Activated T-helper 1 cell treated with anti-CD3 and anti-CD28 coated beads, Interleukin-12 subunit alpha, Interleukin-12 subunit beta, Interleukin-2, Interleukin-4 antibody, amounts not matched to agents 30 ng/mL and 10 ng/mL and 1 ng/mL, durations not matched to agents 14 hours and 24 hours and 36 hours (primary cell): ENCODE data around the gene DHX8. TPM values are rescaled to one million over a fixed set of nuclear protein-coding genes. Genes with fewer than 3 reads are reported as not detected.
"Not testable (repeated sequence)": the region's sequence is repeated elsewhere in the genome, so short reads cannot be mapped to it uniquely, and the experiment has no call there.

ENCODE experiments used
- DNase-seq: peaks from one replicate; pipeline ENCODE4 v3.0.0; 2021; ENCODE audit warnings: low spot score
- H3K27ac Mint-ChIP-seq: one replicate; pipeline ENCODE4 v1.8.0; 2021; ENCODE audit warnings: mild to moderate bottlenecking, mixed read lengths
- H3K27me3 Mint-ChIP-seq: one replicate; pipeline ENCODE4 v1.8.0; 2022; ENCODE audit warnings: mild to moderate bottlenecking, moderate library complexity, mixed read lengths; ENCODE audit not compliant: insufficient read depth
- H3K36me3 Mint-ChIP-seq: one replicate; pipeline ENCODE4 v1.8.0; 2021; ENCODE audit warnings: low read depth, mixed read lengths
- H3K4me1 Mint-ChIP-seq: one replicate; pipeline ENCODE4 v1.8.0; 2021; ENCODE audit warnings: low read depth, mixed read lengths
- H3K4me3 Mint-ChIP-seq: one replicate; pipeline ENCODE4 v1.8.0; 2021; ENCODE audit warnings: mild to moderate bottlenecking, moderate library complexity, mixed read lengths
- H3K9me3 Mint-ChIP-seq: one replicate; pipeline ENCODE4 v1.8.0; 2021; ENCODE audit warnings: mixed read lengths
- intact Hi-C: fragments of 100-400 bp; cut with micrococcal nuclease; formaldehyde crosslinking; loops from one replicate; pipeline ENCODE4 v1.15.1; 2024
- total RNA-seq: library from RNA; stranded (reverse); gene quantifications from 2 replicates; pipeline ENCODE4 v1.2.3, GENCODE V29; 2022

Gene DHX8
- total RNA-seq, 1 donor from 2014 or later: 57.0 TPM

DNA sequence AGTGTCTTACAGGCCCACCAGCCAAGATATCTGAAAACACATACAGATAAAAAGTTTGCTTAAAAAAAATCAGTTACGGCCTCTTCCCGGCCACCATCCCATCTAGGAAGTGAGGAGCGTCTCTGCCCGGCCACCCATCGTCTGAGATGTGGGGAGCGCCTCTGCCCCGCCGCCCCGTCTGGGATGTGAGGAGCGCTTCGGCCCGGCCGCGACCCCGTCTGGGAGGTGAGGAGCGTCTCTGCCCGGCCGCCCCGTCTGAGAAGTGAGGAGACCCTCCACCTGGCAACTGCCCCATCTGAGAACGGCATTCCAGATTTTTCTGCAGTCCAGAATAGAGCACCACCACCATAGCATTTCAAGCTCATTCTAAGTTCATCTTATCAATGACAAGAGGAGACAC lies 33.0 kb upstream of the DHX8 start:
- H3K4me3 Mint-ChIP-seq, intact Hi-C loops: not testable (repeated sequence)
- H3K27me3 Mint-ChIP-seq: peaks cover 11% of the 10 kb centered on the region

DNA sequence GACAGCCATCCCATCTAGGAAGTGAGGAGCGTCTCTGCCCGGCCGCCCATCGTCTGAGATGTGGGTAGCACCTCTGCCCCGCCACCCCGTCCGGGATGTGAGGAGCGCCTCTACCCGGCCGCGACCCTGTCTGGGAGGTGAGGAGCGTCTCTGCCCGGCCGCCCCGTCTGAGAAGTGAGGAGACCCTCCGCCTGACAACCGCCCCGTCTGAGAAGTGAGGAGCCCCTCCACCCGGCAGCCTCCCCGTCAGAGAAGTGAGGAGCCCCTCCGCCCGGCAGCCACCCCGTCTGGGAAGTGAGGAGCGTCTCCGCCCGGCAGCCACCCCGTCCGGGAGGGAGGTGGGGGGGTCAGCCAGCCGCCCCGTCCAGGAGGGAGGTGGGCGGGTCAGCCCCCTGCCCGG lies 32.0 kb upstream of the DHX8 start:
- H3K9me3 Mint-ChIP-seq, H3K4me1 Mint-ChIP-seq, H3K36me3 Mint-ChIP-seq, H3K27ac Mint-ChIP-seq, DNase-seq, intact Hi-C loops, H3K4me3 Mint-ChIP-seq: not testable (repeated sequence)
- H3K27me3 Mint-ChIP-seq: peaks cover 13% of the 10 kb centered on the region

More for the DNA sequence above, 33.0 kb upstream of the DHX8 start:
- H3K9me3 Mint-ChIP-seq, H3K27ac Mint-ChIP-seq, H3K4me1 Mint-ChIP-seq, DNase-seq, H3K36me3 Mint-ChIP-seq: not testable (repeated sequence)

DNA sequence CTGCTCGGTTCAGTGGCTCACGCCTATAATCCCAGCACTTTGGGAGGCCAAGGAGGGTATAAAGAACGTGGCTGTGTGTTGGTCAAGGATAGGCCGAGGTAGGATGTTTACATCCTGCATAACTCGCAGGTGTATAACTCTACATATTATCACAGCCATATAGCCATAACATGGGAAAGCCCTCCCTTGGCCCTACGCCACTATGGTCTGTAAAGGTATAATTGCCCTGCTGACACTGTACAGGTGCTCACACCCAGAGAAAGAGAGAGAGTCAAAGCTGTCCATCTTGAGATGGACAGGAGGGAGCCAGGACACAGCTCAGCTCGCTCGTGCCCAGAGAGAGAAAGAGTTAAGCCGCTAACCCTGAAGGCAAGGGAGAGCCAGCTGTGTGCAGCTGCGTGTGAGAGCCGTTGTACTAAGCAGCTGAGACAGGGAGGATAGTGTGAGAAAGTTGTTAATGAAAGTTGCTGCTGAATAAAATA lies 30.4 kb upstream of the DHX8 start:
- H3K4me3 Mint-ChIP-seq: no peak overlapping the region
- H3K36me3 Mint-ChIP-seq: no peaks in the 10 kb centered on the region
- no peaks in the 10 kb centered on the region for H3K4me1 Mint-ChIP-seq
- no peaks in the 10 kb centered on the region for H3K9me3 Mint-ChIP-seq
- DNase-seq: no peak
- peaks cover 13% of the 10 kb centered on the region for H3K27me3 Mint-ChIP-seq
- H3K27ac Mint-ChIP-seq: no peak overlapping the region
- intact Hi-C loops: no loop called here

DNA sequence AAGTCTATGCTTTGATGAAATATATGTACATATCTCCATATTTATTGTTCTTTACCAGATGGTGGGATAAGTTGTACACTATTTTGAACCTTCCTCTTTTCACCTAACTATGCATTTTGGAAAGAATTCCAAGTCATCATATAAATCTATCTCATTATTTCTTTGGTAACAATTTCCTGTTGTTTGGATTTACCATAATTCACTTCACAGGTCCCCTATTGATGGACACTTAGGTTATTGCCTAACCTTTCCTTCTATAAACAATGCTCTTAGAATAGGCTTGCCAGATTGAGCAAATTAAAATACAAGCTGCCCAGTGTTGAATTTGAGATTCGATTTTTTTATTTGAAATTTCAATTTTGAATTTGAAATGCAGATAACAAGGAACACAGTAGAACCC lies 28.9 kb upstream of the DHX8 start:
- Mint-ChIP-seq H3K9me3 (no peaks in the 10 kb centered on the region), H3K27ac (no peak overlapping the region), H3K36me3 (no peaks in the 10 kb centered on the region), H3K4me1 (no peaks in the 10 kb centered on the region), H3K4me3 (no peak overlapping the region), H3K27me3 (peaks cover 10% of the 10 kb centered on the region)
- DNase-seq: no peak
- intact Hi-C loops: no loop called here

DNA sequence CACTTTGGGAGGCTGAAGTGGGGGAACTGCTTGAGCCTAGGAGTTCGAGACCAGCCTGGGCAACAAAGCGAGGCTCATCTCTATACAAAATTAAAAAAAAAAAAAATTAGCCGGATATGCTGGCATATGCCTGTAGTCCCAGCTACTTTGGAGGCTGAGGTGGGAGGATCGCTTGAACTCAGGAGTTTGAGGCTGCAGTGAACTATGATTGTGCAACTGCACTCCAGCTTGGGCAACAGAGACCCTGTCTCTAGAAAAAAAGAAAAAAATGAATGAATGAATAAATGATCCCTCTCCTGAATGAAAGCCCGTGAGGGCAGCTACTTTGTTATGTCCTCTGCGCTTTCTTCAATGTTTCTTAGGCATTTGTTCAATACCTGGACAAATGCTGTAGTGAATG lies 27.7 kb upstream of the DHX8 start:
- H3K9me3 Mint-ChIP-seq: no peaks in the 10 kb centered on the region
- H3K4me1 Mint-ChIP-seq: no peaks in the 10 kb centered on the region

DNA sequence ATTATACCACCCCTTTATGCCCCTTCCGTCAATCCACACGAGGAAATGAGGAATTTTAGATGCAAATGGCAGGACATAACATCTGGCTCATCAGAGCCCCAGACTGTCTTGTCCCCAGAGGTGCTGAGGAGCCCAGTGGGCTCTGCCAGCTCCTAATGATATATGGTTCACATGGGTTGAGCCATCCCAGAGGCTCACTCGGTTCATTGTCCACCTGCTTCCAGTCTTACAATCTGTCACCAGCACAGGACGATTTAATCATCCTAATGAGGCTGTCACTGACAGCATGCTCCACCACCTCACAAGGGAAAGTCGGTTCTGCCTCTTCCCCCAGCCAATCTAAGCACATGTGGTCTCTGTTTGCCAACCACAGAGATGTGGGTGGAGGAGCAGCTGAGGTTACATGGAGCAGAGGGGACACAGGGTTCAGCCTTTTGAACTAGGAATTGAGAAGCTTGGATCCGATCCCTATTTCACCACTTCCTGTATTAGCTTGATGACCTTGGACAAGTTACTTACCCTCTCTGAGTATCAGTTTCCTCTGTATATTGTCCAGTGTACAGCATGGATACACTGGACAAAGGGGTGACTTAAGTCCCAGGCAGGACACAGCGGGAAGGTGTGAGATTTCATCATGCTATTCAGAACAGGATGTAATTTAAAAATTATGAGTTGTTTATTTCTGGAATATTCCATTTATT lies 27.0 kb upstream of the DHX8 start:
- H3K27me3 Mint-ChIP-seq: peaks cover 15% of the 10 kb centered on the region
- no peaks in the 10 kb centered on the region for H3K9me3 Mint-ChIP-seq
- H3K36me3 Mint-ChIP-seq: no peaks in the 10 kb centered on the region
- H3K4me1 Mint-ChIP-seq: no peaks in the 10 kb centered on the region
- no peak overlapping the region for H3K27ac Mint-ChIP-seq
- DNase-seq: no peak
- intact Hi-C loops: no loop called here
- no peak overlapping the region for H3K4me3 Mint-ChIP-seq

More for the DNA sequence above, 27.7 kb upstream of the DHX8 start:
- no peak for DNase-seq
- intact Hi-C loops: no loop called here
- no peak overlapping the region for H3K27ac Mint-ChIP-seq
- no peaks in the 10 kb centered on the region for H3K36me3 Mint-ChIP-seq
- H3K27me3 Mint-ChIP-seq: peaks cover 15% of the 10 kb centered on the region
- no peak overlapping the region for H3K4me3 Mint-ChIP-seq

DNA sequence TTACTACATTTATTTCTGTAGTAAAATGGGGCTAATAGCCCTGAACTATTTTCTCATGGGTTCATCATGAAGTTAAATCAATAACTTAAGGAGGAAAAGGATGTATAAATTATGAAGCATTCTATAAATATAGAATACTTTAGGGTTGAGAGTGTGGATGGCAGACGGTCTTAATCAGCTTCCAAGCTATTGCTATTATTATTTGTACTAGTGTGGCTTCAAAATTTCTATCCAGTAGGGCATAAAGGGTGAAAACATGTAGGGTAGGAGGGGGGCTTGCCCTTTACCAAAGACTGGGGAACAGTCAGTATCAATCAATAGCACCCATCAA lies 26.4 kb upstream of the DHX8 start:
- Mint-ChIP-seq H3K27ac (no peak overlapping the region), H3K9me3 (no peaks in the 10 kb centered on the region), H3K27me3 (peaks cover 15% of the 10 kb centered on the region), H3K4me3 (no peak overlapping the region), H3K36me3 (no peaks in the 10 kb centered on the region), H3K4me1 (no peaks in the 10 kb centered on the region)
- no peak for DNase-seq
- intact Hi-C loops: no loop called here

DNA sequence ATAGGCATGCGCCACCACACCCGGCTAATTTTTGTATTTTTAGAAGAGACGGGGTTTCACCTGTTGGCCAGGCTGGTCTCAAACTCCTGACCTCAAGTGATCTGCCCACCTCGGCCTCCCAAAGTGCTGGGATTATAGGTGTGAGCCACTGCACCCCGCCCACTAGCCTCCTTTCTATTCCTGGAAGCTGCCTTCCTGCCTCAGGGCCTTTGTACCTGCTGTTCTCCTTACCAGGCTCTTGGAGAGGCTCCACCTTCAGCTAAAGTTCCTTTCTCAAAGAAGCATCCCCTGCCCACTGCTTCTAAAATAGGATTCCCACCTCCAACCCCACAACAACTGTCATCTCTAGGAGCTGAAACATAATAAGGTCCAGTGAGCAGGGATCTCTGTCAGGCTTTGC lies 23.9 kb upstream of the DHX8 start:
- H3K27ac Mint-ChIP-seq, intact Hi-C loops, H3K9me3 Mint-ChIP-seq, H3K4me3 Mint-ChIP-seq, H3K4me1 Mint-ChIP-seq, DNase-seq, H3K36me3 Mint-ChIP-seq: not testable (repeated sequence)
- H3K27me3 Mint-ChIP-seq: peaks cover 13% of the 10 kb centered on the region

DNA sequence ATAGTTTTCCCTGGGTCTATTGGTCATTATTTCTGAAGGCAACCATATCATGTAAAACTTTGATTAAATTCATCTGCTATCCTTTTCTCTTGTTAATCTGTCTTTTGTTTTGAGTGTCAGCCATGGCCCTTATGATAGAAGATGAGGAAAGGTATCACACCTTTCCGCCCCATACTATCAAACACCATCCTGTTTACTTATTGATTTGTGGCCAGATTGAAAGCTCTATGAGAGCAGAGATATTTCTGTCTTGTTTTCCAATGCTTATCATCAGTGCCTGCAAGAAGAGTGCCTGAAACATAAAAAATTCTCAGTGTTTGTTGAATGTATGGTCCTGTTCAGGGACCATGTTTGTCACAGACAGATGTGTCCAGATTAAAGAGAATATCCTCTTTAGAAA lies 22.6 kb upstream of the DHX8 start:
- H3K27ac Mint-ChIP-seq: no peak overlapping the region
- intact Hi-C loops: no loop called here
- H3K4me1 Mint-ChIP-seq: no peaks in the 10 kb centered on the region
- H3K9me3 Mint-ChIP-seq: no peaks in the 10 kb centered on the region
- peaks cover 10% of the 10 kb centered on the region for H3K27me3 Mint-ChIP-seq
- no peak overlapping the region for H3K4me3 Mint-ChIP-seq
- H3K36me3 Mint-ChIP-seq: no peaks in the 10 kb centered on the region
- DNase-seq: no peak

DNA sequence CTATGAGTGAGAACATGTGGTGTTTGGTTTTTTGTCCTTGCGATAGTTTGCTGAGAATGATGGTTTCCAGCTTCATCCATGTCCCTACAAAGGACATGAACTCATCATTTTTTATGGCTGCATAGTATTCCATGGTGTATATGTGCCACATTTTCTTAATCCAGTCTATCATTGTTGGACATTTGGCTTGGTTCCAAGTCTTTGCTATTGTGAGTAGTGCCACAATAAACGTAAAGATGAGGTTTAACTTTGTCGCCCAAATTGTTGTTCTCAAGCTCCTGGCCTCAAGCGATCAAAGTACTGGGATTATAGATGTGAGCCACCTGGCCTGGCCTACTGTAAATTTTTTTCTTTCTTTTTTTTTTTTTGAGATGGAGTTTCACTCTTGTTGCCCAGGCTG lies 21.2 kb upstream of the DHX8 start:
- DNase-seq, H3K9me3 Mint-ChIP-seq, H3K27ac Mint-ChIP-seq, H3K27me3 Mint-ChIP-seq, H3K4me1 Mint-ChIP-seq, H3K4me3 Mint-ChIP-seq, H3K36me3 Mint-ChIP-seq, intact Hi-C loops: not testable (repeated sequence)

DNA sequence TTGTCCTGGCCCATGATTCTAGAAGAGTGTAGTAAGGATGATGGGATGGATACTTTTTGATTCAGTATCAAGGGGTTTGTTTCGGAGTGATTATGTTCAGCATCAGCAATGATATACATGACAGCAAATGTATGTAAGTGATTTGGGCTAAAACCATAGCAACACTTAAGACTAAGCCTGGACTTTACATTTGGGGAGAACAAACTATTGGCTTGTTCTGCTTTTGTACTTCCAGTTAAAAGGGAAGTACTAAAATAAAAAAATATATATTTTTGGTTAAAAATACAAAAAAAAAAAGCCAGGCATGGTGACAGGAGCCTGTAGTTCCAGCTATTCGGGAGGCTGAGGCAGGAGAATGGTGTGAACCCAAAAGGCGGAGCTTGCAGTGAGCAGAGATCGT lies 20.5 kb upstream of the DHX8 start:
- intact Hi-C loops: no loop called here
- H3K4me1 Mint-ChIP-seq: no peaks in the 10 kb centered on the region
- H3K27me3 Mint-ChIP-seq: peaks cover 8% of the 10 kb centered on the region
- H3K27ac Mint-ChIP-seq: no peak overlapping the region
- H3K4me3 Mint-ChIP-seq: no peak overlapping the region
- H3K36me3 Mint-ChIP-seq: no peaks in the 10 kb centered on the region
- no peak for DNase-seq
- no peaks in the 10 kb centered on the region for H3K9me3 Mint-ChIP-seq

DNA sequence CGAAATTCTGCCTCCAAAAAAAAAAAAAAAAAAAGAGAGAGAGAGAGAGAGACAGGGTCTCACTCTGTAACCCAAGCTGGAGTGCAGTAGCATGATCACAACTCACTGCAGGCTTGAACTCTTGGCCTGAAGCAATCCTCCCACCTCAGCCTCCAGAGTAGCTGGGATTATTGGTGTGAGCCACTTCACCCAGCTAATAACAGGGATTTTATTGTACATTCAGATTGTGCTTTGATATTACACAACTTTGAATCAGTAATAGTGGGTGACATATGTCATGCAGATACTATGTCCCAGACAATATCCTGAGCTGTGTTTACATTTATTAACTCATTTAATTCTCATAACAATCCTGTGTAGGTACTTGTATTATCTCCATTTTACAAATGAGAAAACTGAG lies 19.7 kb upstream of the DHX8 start:
- Mint-ChIP-seq H3K27ac (no peak overlapping the region), H3K4me1 (no peaks in the 10 kb centered on the region), H3K36me3 (no peaks in the 10 kb centered on the region), H3K4me3 (no peak overlapping the region), H3K27me3 (peaks cover 8% of the 10 kb centered on the region), H3K9me3 (no peaks in the 10 kb centered on the region)
- no peak for DNase-seq
- intact Hi-C loops: no loop called here

DNA sequence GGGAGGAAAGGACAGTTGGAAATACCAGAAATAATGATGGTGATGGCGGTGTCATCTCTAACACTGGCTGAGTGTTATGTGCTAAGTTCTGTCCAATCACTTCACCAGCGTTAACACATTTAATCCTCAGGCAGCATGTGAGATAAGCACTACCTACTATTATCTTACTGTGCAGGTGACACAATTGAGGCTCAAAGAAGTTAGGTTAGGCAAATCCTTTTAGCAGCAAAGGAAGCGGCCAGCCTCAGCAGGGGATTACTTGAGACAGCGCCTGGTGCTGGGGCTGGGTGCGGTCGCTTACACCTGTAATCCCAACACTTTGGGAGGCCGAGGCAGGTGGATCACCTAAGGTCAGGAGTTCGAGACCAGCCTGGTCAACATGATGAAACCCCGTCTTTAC lies 18.7 kb upstream of the DHX8 start:
- Mint-ChIP-seq H3K4me3 (no peak overlapping the region), H3K4me1 (no peaks in the 10 kb centered on the region), H3K9me3 (no peaks in the 10 kb centered on the region), H3K27me3 (peaks cover 8% of the 10 kb centered on the region), H3K36me3 (no peaks in the 10 kb centered on the region), H3K27ac (no peak overlapping the region)
- no peak for DNase-seq
- intact Hi-C loops: no loop called here

DNA sequence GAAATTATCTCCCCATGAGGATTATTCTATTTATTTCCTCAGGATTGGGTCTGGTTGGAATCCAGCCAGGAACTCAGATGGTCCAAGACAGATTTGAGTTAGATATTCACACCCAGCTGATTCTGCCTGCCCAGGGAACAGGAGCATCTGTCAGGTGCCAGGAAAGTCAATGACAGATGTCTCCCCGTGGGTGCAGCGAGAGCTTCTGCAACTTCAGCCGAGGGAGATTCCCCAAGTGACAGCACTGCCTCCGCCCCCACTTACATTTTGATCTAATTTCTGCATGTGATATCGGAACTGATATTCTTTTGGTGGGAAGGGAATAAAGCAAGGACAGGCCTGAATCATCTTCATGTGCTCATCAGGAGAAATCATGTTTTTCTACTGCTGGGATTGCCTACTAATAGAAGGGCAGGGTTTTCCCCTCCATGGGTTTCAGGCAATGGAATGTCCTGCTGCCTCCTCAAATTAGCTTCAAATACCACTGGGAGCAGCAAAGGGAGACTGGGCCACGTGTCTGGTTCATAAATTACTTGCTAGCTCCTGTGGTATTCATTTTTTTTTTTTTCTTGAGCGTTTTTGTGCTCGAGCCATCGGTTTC lies 15.7 kb upstream of the DHX8 start:
- H3K9me3 Mint-ChIP-seq: no peaks in the 10 kb centered on the region
- DNase-seq: no peak
- H3K4me3 Mint-ChIP-seq: no peak overlapping the region
- H3K4me1 Mint-ChIP-seq: no peaks in the 10 kb centered on the region
- no peak overlapping the region for H3K27ac Mint-ChIP-seq
- no peaks in the 10 kb centered on the region for H3K36me3 Mint-ChIP-seq
- intact Hi-C loops: no loop called here
- peaks cover 3% of the 10 kb centered on the region for H3K27me3 Mint-ChIP-seq
